H1 (cell line): ENCODE results near the gene CRTC1. TPM values are rescaled to one million over a fixed set of nuclear protein-coding genes. Genes with fewer than 3 reads are reported as not detected.

Experiments used
- ASH2L ChIP-seq: fragments of 200-600, 300-600 bp; sonication (generic); IDR thresholded peaks from one replicate; pipeline ENCODE4 v1.7.1; 2017; ENCODE audit warnings: low read length
- CTBP2 ChIP-seq: IDR thresholded peaks from 2 replicates; pipeline ENCODE4 v1.7.0; 2011; ENCODE audit warnings: borderline replicate concordance, mild to moderate bottlenecking, moderate library complexity, mixed read lengths, low read length; ENCODE audit not compliant: insufficient read depth, insufficient read length
- GABPA ChIP-seq: IDR thresholded peaks from 2 replicates; pipeline ENCODE4 v1.6.1; 2011; ENCODE audit warnings: mild to moderate bottlenecking, low read length, moderate library complexity, borderline replicate concordance; ENCODE audit not compliant: insufficient read depth
- NANOG ChIP-seq: IDR thresholded peaks from 2 replicates; pipeline ENCODE4 v1.6.1; 2011; ENCODE audit warnings: low read length, low read depth, mild to moderate bottlenecking, inconsistent platforms; ENCODE audit not compliant: insufficient read depth, poor library complexity, severe bottlenecking
- POLR2AphosphoS5 ChIP-seq: IDR thresholded peaks from 2 replicates; pipeline ENCODE4 v1.6.1; 2011; ENCODE audit warnings: low read depth, low read length
- polyA plus RNA-seq, 7 experiments: library from polyadenylated mRNA; depleted of rRNA in 3 of 7; stranded (reverse) in 5 of 7; unstranded in 2 of 7; fragments of >200 nt in 5 of 7; fragments of 200-250 nt in 2 of 7; gene quantifications; 1 replicate in 5 of 7; 2 replicates in 1 of 7; 4 replicates in 1 of 7; pipeline versions ENCODE4 v1.2.1 to v1.2.3, GENCODE V29; 2011 to 2013; ENCODE audit warnings: missing spikeins in 2 of 7, mixed read lengths in 2 of 7
- total RNA-seq: library from RNA; stranded (reverse); fragmentation: NEBNext Ultra II Directional; extraction: Animal tissue kit (Norgen Biotek cat#: 25700); gene quantifications from 2 replicates; pipeline ENCODE4 v1.2.1, GENCODE V29; 2021
- TF ChIP-seq, protein P1 (sequence below): fragments of 300-600 bp; sonication (generic); IDR thresholded peaks from 2 replicates; pipeline ENCODE4 v1.7.1; 2012; ENCODE audit warnings: low read length, moderate library complexity, mild to moderate bottlenecking, inconsistent platforms; ENCODE audit not compliant: insufficient replicate concordance
- TF ChIP-seq, protein P2 (sequence below): IDR thresholded peaks from 2 replicates; pipeline ENCODE4 v1.6.1; 2012; ENCODE audit warnings: low read length, inconsistent platforms

CRTC1 gene
- total and polyA plus RNA-seq, 2 of the 8 experiments (the other 6 are each of a cell fraction or from before 2014, with no cell fraction given), result 2.9 to 8.5 TPM

DNA sequence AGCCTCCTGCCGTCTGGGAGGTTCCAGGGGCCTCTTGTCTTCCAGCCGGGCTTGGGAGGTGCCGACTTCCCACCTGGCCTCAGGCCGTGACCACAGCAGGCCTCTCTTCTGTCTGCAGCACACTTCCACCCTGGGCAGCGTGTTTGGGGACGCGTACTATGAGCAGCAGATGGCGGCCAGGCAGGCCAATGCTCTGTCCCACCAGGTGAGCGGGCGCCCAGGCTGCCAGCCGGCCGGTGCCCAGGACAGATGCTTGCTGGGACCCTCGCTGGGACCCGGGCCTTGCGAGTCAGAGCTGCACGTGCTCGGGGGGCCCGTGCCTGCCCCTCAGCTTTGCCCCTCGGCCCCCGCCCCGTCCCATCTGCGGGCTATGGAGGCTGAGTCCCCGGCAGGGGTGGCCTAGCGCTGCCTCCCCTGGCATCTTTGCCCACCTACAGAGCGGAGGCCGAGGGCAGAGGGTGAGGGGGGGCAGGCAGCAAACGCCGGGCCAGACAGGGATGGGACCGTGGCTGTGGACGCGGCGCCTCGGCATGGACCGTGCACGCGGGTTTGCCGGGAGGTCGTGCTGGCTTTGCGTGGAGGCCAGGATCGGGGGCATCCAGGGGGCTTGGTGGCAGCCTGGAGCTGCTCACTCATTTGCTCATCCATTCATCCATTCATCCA, 91.4 kb downstream of the CRTC1 start (continued):
- TF ChIP-seq, protein P1, sequence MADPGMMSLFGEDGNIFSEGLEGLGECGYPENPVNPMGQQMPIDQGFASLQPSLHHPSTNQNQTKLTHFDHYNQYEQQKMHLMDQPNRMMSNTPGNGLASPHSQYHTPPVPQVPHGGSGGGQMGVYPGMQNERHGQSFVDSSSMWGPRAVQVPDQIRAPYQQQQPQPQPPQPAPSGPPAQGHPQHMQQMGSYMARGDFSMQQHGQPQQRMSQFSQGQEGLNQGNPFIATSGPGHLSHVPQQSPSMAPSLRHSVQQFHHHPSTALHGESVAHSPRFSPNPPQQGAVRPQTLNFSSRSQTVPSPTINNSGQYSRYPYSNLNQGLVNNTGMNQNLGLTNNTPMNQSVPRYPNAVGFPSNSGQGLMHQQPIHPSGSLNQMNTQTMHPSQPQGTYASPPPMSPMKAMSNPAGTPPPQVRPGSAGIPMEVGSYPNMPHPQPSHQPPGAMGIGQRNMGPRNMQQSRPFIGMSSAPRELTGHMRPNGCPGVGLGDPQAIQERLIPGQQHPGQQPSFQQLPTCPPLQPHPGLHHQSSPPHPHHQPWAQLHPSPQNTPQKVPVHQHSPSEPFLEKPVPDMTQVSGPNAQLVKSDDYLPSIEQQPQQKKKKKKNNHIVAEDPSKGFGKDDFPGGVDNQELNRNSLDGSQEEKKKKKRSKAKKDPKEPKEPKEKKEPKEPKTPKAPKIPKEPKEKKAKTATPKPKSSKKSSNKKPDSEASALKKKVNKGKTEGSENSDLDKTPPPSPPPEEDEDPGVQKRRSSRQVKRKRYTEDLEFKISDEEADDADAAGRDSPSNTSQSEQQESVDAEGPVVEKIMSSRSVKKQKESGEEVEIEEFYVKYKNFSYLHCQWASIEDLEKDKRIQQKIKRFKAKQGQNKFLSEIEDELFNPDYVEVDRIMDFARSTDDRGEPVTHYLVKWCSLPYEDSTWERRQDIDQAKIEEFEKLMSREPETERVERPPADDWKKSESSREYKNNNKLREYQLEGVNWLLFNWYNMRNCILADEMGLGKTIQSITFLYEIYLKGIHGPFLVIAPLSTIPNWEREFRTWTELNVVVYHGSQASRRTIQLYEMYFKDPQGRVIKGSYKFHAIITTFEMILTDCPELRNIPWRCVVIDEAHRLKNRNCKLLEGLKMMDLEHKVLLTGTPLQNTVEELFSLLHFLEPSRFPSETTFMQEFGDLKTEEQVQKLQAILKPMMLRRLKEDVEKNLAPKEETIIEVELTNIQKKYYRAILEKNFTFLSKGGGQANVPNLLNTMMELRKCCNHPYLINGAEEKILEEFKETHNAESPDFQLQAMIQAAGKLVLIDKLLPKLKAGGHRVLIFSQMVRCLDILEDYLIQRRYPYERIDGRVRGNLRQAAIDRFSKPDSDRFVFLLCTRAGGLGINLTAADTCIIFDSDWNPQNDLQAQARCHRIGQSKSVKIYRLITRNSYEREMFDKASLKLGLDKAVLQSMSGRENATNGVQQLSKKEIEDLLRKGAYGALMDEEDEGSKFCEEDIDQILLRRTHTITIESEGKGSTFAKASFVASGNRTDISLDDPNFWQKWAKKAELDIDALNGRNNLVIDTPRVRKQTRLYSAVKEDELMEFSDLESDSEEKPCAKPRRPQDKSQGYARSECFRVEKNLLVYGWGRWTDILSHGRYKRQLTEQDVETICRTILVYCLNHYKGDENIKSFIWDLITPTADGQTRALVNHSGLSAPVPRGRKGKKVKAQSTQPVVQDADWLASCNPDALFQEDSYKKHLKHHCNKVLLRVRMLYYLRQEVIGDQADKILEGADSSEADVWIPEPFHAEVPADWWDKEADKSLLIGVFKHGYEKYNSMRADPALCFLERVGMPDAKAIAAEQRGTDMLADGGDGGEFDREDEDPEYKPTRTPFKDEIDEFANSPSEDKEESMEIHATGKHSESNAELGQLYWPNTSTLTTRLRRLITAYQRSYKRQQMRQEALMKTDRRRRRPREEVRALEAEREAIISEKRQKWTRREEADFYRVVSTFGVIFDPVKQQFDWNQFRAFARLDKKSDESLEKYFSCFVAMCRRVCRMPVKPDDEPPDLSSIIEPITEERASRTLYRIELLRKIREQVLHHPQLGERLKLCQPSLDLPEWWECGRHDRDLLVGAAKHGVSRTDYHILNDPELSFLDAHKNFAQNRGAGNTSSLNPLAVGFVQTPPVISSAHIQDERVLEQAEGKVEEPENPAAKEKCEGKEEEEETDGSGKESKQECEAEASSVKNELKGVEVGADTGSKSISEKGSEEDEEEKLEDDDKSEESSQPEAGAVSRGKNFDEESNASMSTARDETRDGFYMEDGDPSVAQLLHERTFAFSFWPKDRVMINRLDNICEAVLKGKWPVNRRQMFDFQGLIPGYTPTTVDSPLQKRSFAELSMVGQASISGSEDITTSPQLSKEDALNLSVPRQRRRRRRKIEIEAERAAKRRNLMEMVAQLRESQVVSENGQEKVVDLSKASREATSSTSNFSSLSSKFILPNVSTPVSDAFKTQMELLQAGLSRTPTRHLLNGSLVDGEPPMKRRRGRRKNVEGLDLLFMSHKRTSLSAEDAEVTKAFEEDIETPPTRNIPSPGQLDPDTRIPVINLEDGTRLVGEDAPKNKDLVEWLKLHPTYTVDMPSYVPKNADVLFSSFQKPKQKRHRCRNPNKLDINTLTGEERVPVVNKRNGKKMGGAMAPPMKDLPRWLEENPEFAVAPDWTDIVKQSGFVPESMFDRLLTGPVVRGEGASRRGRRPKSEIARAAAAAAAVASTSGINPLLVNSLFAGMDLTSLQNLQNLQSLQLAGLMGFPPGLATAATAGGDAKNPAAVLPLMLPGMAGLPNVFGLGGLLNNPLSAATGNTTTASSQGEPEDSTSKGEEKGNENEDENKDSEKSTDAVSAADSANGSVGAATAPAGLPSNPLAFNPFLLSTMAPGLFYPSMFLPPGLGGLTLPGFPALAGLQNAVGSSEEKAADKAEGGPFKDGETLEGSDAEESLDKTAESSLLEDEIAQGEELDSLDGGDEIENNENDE, result no peak
- TF ChIP-seq POLR2AphosphoS5 (no peak), GABPA (no peak), CTBP2 (no peak), NANOG (no peak), ASH2L (no peak)
- TF ChIP-seq, protein P2, sequence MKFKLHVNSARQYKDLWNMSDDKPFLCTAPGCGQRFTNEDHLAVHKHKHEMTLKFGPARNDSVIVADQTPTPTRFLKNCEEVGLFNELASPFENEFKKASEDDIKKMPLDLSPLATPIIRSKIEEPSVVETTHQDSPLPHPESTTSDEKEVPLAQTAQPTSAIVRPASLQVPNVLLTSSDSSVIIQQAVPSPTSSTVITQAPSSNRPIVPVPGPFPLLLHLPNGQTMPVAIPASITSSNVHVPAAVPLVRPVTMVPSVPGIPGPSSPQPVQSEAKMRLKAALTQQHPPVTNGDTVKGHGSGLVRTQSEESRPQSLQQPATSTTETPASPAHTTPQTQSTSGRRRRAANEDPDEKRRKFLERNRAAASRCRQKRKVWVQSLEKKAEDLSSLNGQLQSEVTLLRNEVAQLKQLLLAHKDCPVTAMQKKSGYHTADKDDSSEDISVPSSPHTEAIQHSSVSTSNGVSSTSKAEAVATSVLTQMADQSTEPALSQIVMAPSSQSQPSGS, result no peak
